Stomach (tissue), 4 donors: ENCODE results near the gene GULP1.

ENCODE experiments used
- CTCF ChIP-seq, 7 experiments: fragments of 450-650 bp in 4 of 7; fragments of 200-600 bp in 3 of 7; sonication (generic) in 3 of 7; IDR thresholded peaks; one replicate each; pipeline ENCODE4 v1.5.1; 2016 to 2019; ENCODE audit warnings: antibody characterized with exemption in 7 of 7, control low read depth in 2 of 7, mild to moderate bottlenecking in 1 of 7
- POLR2A ChIP-seq, 4 donors: fragments of 450-650 bp; IDR thresholded peaks; one replicate each; pipeline ENCODE4 v1.6.1; 2016; ENCODE audit warnings: antibody characterized with exemption in 4 of 4, control low read depth in 2 of 4, mild to moderate bottlenecking in 1 of 4, moderate library complexity in 1 of 4

- no peak for TF ChIP-seq POLR2A (IDR thresholded peaks at IDR 0.05)
- TF ChIP-seq CTCF (IDR thresholded peaks at IDR 0.05), result no peak
These were observed 289.1 kb downstream of the GULP1 start for GRCh38 chr2:188580738-188581137.
